Lower leg skin (tissue), 3 donors: ENCODE data around the gene CALCR.

ENCODE experiments used
- POLR2A ChIP-seq, 2 donors: fragments of 450-650 bp; IDR thresholded peaks; one replicate each; pipeline ENCODE4 v1.6.1; 2016 to 2017; ENCODE audit warnings: antibody characterized with exemption in 2 of 2, mild to moderate bottlenecking in 1 of 2, moderate library complexity in 1 of 2
- TF ChIP-seq, protein P1 (sequence below), 3 donors: fragments of 450-650 bp; IDR thresholded peaks; one replicate each; pipeline ENCODE4 v1.5.1; 2016; ENCODE audit warnings: antibody characterized with exemption in 3 of 3, mild to moderate bottlenecking in 3 of 3, moderate library complexity in 2 of 3

DNA sequence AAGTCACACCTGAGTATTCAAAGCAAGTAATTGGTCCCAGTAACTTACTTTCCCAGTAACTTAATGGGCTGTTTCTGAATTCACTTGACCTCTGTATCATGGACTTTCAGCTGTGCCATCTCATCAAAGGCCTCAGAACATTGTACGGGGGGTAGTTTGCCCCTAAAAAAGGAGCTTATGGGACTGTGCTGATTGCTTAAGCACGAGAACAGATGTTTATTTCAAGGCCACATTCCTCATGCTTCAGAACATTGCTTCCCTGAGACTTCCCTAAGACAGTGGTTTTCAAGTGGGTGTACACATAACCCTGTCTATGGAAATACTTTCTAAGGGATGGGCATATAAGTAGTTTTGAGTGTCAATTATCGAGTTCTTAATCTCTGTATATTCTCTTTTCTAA lies 26.8 kb downstream of the CALCR start:
- TF ChIP-seq, protein P1, sequence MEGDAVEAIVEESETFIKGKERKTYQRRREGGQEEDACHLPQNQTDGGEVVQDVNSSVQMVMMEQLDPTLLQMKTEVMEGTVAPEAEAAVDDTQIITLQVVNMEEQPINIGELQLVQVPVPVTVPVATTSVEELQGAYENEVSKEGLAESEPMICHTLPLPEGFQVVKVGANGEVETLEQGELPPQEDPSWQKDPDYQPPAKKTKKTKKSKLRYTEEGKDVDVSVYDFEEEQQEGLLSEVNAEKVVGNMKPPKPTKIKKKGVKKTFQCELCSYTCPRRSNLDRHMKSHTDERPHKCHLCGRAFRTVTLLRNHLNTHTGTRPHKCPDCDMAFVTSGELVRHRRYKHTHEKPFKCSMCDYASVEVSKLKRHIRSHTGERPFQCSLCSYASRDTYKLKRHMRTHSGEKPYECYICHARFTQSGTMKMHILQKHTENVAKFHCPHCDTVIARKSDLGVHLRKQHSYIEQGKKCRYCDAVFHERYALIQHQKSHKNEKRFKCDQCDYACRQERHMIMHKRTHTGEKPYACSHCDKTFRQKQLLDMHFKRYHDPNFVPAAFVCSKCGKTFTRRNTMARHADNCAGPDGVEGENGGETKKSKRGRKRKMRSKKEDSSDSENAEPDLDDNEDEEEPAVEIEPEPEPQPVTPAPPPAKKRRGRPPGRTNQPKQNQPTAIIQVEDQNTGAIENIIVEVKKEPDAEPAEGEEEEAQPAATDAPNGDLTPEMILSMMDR (IDR thresholded peaks at IDR 0.05), result no peak
- no peak for TF ChIP-seq POLR2A (IDR thresholded peaks at IDR 0.05)
